ENCODE measurements around the gene FAM234A.

Gene FAM234A

DNA sequence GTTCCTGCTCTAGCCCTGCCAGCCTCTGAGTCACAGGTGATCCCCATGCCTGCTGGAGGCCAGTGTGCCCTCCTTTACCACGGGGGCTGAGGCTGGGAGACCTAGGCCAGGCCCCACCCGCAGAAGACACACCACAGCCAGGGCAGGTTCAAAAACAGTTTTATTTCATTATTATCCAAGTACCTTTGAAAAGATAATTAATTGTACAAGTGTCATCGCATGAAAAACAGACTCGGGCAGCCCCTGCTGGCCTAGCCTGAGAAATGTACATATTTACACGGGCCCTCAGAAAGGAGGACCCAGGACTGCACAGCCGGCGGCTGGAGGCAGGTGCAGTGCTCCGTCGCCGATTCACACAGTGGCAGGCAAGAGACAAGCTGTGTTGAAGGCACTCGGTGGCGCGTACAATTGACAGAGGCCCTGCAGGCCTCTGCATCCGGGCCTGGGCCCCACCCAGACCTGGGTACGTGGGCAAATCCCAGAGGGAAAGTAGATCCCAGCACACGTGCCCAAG lies 52.7 kb downstream of the FAM234A start:
- no peaks in the 10 kb centered on the region for H3F3A ChIP-seq (ENCODE audit: insufficient read depth)
- H3K9ac ChIP-seq (ENCODE audit: low read length), result no peak overlapping the region
- TF ChIP-seq EZH2phosphoT487 (conservative IDR thresholded peaks at IDR 0.05; ENCODE audit: low read length), result no peak
- TF ChIP-seq, protein P1, sequence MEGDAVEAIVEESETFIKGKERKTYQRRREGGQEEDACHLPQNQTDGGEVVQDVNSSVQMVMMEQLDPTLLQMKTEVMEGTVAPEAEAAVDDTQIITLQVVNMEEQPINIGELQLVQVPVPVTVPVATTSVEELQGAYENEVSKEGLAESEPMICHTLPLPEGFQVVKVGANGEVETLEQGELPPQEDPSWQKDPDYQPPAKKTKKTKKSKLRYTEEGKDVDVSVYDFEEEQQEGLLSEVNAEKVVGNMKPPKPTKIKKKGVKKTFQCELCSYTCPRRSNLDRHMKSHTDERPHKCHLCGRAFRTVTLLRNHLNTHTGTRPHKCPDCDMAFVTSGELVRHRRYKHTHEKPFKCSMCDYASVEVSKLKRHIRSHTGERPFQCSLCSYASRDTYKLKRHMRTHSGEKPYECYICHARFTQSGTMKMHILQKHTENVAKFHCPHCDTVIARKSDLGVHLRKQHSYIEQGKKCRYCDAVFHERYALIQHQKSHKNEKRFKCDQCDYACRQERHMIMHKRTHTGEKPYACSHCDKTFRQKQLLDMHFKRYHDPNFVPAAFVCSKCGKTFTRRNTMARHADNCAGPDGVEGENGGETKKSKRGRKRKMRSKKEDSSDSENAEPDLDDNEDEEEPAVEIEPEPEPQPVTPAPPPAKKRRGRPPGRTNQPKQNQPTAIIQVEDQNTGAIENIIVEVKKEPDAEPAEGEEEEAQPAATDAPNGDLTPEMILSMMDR (IDR thresholded peaks at IDR 0.05; ENCODE audit: insufficient read depth, low read length, poor library complexity, severe bottlenecking), result no peak
- H3K4me2 ChIP-seq (ENCODE audit: low read depth, low read length, poor library complexity, severe bottlenecking), result no peak overlapping the region
- no peaks in the 10 kb centered on the region for H3K27me3 ChIP-seq (ENCODE audit: low read length)
- H3K36me3 ChIP-seq (ENCODE audit: low read length), result no peaks in the 10 kb centered on the region
- no peaks in the 10 kb centered on the region for H3K9me2 ChIP-seq (replicated peaks; ENCODE audit: insufficient read depth, low read length)
- H3K27ac ChIP-seq (ENCODE audit: low read depth, low read length), result no peak overlapping the region
- no peaks in the 10 kb centered on the region for H3K9me3 ChIP-seq (ENCODE audit: insufficient read depth, low read length)
- H4K20me1 ChIP-seq (ENCODE audit: low read depth, low read length), result no peaks in the 10 kb centered on the region
- H2AFZ ChIP-seq (ENCODE audit: low read depth, low read length, severe bottlenecking), result no peak overlapping the region
- no peaks in the 10 kb centered on the region for H3K79me2 ChIP-seq (ENCODE audit: insufficient read depth, low read length)
- H3K4me3 ChIP-seq (ENCODE audit: insufficient read depth, low read length, poor library complexity, severe bottlenecking), result no peak overlapping the region

GRCh38 chr16:287981-288920 lies 53.6 kb downstream of the FAM234A start:
- H3K4me2 ChIP-seq (ENCODE audit: low read depth, low read length, poor library complexity, severe bottlenecking), result no peak overlapping the region

DNA sequence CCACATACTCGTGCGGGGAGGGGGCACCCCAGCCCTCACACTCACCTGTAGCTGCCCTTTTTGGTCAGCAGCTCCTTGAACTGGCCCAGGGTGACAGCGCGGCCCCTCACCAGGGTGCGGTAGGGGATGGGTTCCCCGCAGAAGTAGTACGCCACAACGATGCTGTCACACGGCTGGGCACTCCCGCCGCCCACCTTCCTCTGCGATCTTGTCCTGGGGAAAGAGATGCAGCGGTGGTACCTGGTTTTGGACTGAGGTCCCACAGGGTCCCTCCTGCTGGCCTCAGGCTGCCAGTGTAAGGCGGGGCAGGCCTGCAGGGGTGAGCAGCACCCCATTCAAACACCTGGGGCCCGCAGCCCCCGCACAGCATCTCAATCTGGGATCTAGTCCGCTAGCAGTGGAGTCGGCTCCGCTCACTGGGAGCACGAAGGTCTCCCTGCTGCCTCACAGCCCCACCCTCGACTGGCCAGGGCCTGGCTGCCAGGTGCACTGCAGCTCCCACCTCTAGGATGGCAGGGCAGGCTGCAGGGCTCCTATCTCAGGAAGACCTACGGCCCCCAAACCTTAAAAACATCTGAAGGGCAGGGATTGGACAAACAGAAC lies 54.9 kb downstream of the FAM234A start:
- H3F3A ChIP-seq (ENCODE audit: insufficient read depth), result no peaks in the 10 kb centered on the region
- no peaks in the 10 kb centered on the region for H3K79me2 ChIP-seq (ENCODE audit: insufficient read depth, low read length)
- no peaks in the 10 kb centered on the region for H3K9me3 ChIP-seq (ENCODE audit: insufficient read depth, low read length)
- no peaks in the 10 kb centered on the region for H3K36me3 ChIP-seq (ENCODE audit: low read length)
- H3K4me2 ChIP-seq (ENCODE audit: low read depth, low read length, poor library complexity, severe bottlenecking), result no peak overlapping the region
- H3K27ac ChIP-seq (ENCODE audit: low read depth, low read length), result no peak overlapping the region
- H4K20me1 ChIP-seq (ENCODE audit: low read depth, low read length), result no peaks in the 10 kb centered on the region
- no peak overlapping the region for H3K4me3 ChIP-seq (ENCODE audit: insufficient read depth, low read length, poor library complexity, severe bottlenecking)
- H3K9ac ChIP-seq (ENCODE audit: low read length), result no peak overlapping the region
- TF ChIP-seq EZH2phosphoT487 (conservative IDR thresholded peaks at IDR 0.05; ENCODE audit: low read length), result no peak
- TF ChIP-seq, protein P1 (IDR thresholded peaks at IDR 0.05; ENCODE audit: insufficient read depth, low read length, poor library complexity, severe bottlenecking), result no peak
- H3K27me3 ChIP-seq (ENCODE audit: low read length), result no peaks in the 10 kb centered on the region
- H2AFZ ChIP-seq (ENCODE audit: low read depth, low read length, severe bottlenecking), result no peak overlapping the region
- H3K9me2 ChIP-seq (replicated peaks; ENCODE audit: insufficient read depth, low read length), result no peaks in the 10 kb centered on the region

More at GRCh38 chr16:287981-288920, 53.6 kb downstream of the FAM234A start:
- H3K9ac ChIP-seq (ENCODE audit: low read length), result no peak overlapping the region
- H2AFZ ChIP-seq (ENCODE audit: low read depth, low read length, severe bottlenecking), result no peak overlapping the region
- no peak overlapping the region for H3K27ac ChIP-seq (ENCODE audit: low read depth, low read length)
- no peaks in the 10 kb centered on the region for H3K9me2 ChIP-seq (replicated peaks; ENCODE audit: insufficient read depth, low read length)
- no peaks in the 10 kb centered on the region for H3K27me3 ChIP-seq (ENCODE audit: low read length)
- no peaks in the 10 kb centered on the region for H3K9me3 ChIP-seq (ENCODE audit: insufficient read depth, low read length)
- no peaks in the 10 kb centered on the region for H3K79me2 ChIP-seq (ENCODE audit: insufficient read depth, low read length)
- no peaks in the 10 kb centered on the region for H3K36me3 ChIP-seq (ENCODE audit: low read length)
- H3K4me3 ChIP-seq (ENCODE audit: insufficient read depth, low read length, poor library complexity, severe bottlenecking), result no peak overlapping the region
- H3F3A ChIP-seq (ENCODE audit: insufficient read depth), result no peaks in the 10 kb centered on the region
- TF ChIP-seq, protein P1 (IDR thresholded peaks at IDR 0.05; ENCODE audit: insufficient read depth, low read length, poor library complexity, severe bottlenecking), result no peak
- no peak for TF ChIP-seq EZH2phosphoT487 (conservative IDR thresholded peaks at IDR 0.05; ENCODE audit: low read length)
- no peaks in the 10 kb centered on the region for H4K20me1 ChIP-seq (ENCODE audit: low read depth, low read length)
